KOPT-K1 (cell line): ENCODE results near the gene AK8.

Experiments used
- H3K27ac ChIP-seq: fragments of 200-600 bp; sonication (generic); 2 replicates; pipeline ENCODE4 v1.5.1; 2016; ENCODE audit warnings: antibody characterized with exemption, mild to moderate bottlenecking, low read depth, low read length; ENCODE audit not compliant: poor library complexity, severe bottlenecking
- H3K36me3 ChIP-seq: fragments of 200-600 bp; sonication (generic); 2 replicates; pipeline ENCODE4 v1.5.1; 2017; ENCODE audit warnings: antibody characterized with exemption, mild to moderate bottlenecking, low read length, moderate library complexity; ENCODE audit not compliant: insufficient read depth
- H3K9me3 ChIP-seq: fragments of 200-600 bp; sonication (generic); 2 replicates; pipeline ENCODE4 v1.5.1; 2017; ENCODE audit warnings: antibody characterized with exemption, low read length, mild to moderate bottlenecking; ENCODE audit not compliant: insufficient read depth, poor library complexity, severe bottlenecking

AK8 gene

GRCh38 chr9:132878695-132879456 lies 792 bp upstream of the AK8 start, which contains the start of gene SPACA9:
SPACA9 (plus strand) TSS chr9:132878898; CDS start chr9:132883948, 5,050 bp downstream.
- peak within 1 kb of the TSS; percentile 88 for H3K27ac ChIP-seq
- 0 out of 2 replicates have a peak, but pooled peaks cover 1% of the 10 kb centered on the region for H3K36me3 ChIP-seq
- H3K9me3 ChIP-seq: no peaks in the 10 kb centered on the region

GRCh38 chr9:132877458-132877823 lies 643 bp downstream of the AK8 start:
- H3K9me3 ChIP-seq: no peaks in the 10 kb centered on the region
- no peaks in the 10 kb centered on the region for H3K36me3 ChIP-seq
- peak overlapping the region; percentile 88 for H3K27ac ChIP-seq

DNA sequence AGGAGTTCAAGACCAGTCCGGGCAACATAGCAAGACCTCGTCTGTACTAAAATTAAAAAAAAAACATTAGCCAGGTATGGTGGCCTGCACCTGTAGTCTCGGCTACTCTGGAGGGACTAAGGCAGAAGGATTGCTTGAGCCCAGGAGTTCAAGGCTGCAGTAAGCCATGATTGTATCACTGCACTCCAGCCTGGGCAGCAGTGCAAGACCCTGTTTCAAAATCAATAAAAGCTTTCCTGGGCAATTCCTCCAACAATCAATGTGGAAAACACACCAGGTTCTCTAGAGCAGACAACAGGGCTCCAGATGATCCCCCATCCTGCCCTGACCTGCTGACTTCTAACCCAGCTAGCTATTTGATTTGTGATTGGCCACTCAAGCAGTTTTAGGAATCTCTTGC lies 1.2 kb downstream of the AK8 start:
- Histone ChIP-seq H3K27ac (no peak overlapping the region), H3K36me3 (no peaks in the 10 kb centered on the region), H3K9me3 (no peaks in the 10 kb centered on the region)

- Histone ChIP-seq H3K9me3 (no peaks in the 10 kb centered on the region), H3K36me3 (no peaks in the 10 kb centered on the region), H3K27ac (no peak overlapping the region)
These were observed 2.9 kb downstream of the AK8 start for GRCh38 chr9:132875159-132875558.

GRCh38 chr9:132873403-132873802 lies 4.7 kb downstream of the AK8 start:
- no peaks in the 10 kb centered on the region for H3K36me3 ChIP-seq
- H3K9me3 ChIP-seq: no peaks in the 10 kb centered on the region
- H3K27ac ChIP-seq: peak overlapping the region; percentile 34

GRCh38 chr9:132869266-132869665 lies 8.8 kb downstream of the AK8 start:
- Histone ChIP-seq H3K9me3 (no peaks in the 10 kb centered on the region), H3K36me3 (no peaks in the 10 kb centered on the region), H3K27ac (no peak overlapping the region)

- H3K27ac ChIP-seq: no peak overlapping the region
- no peaks in the 10 kb centered on the region for H3K36me3 ChIP-seq
- no peaks in the 10 kb centered on the region for H3K9me3 ChIP-seq
These were observed 11.2 kb downstream of the AK8 start for GRCh38 chr9:132866898-132867297.

- H3K36me3 ChIP-seq: no peaks in the 10 kb centered on the region
- H3K9me3 ChIP-seq: no peaks in the 10 kb centered on the region
- peak overlapping the region; percentile 85 for H3K27ac ChIP-seq
These were observed 13.4 kb downstream of the AK8 start for GRCh38 chr9:132864691-132865090.

DNA sequence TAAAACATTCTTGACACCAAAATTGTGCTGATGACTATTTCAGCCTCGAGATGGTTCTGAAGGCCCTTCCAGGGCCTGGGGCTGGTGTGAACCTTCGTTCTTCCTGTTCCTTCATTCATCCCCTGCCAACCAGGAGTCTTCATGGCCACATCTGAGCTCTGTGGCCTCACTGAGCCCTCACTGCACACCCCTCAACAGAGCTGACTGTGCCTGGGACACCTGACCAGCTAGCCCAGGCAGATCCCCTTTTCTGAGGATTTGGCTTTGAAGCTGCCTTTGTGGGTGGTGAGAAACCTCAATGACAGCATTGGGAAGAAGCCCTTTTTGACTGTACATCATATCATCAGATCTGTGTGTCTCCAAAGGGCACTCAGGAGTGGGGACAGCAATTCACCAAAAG lies 13.8 kb downstream of the AK8 start:
- no peaks in the 10 kb centered on the region for H3K36me3 ChIP-seq
- peak overlapping the region; percentile 85 for H3K27ac ChIP-seq

GRCh38 chr9:132863096-132863495 lies 15.0 kb downstream of the AK8 start:
- Histone ChIP-seq H3K9me3 (no peaks in the 10 kb centered on the region), H3K27ac (peak overlapping the region; percentile 85), H3K36me3 (no peaks in the 10 kb centered on the region)

More for the DNA sequence above, 13.8 kb downstream of the AK8 start:
- H3K9me3 ChIP-seq: no peaks in the 10 kb centered on the region

- Histone ChIP-seq H3K27ac (peak overlapping the region; percentile 85), H3K9me3 (no peaks in the 10 kb centered on the region), H3K36me3 (no peaks in the 10 kb centered on the region)
These were observed 15.6 kb downstream of the AK8 start for GRCh38 chr9:132862533-132862932.

DNA sequence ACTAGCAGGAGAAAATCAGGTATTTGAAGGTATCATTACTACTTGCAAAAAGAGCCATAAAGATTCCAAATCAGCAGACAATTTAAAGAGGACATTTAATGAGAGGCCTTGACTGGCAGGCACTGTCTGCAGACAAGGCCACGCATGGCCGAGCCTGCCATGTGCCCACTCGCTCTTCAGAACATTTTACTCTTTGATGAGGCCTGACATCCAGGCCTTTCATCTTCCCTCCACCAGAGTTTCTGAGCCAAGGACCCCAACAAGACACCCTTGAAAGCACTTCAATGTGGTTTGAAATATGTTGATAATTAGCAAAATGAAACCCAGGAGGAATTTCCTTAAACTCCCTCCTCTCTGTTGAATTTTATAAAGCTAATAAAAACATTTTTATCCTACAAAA lies 16.4 kb downstream of the AK8 start:
- Histone ChIP-seq H3K27ac (peak overlapping the region; percentile 85), H3K36me3 (no peaks in the 10 kb centered on the region)

GRCh38 chr9:132858751-132859150 lies 19.3 kb downstream of the AK8 start:
- H3K9me3 ChIP-seq: no peaks in the 10 kb centered on the region
- H3K36me3 ChIP-seq: no peaks in the 10 kb centered on the region
- H3K27ac ChIP-seq: peak overlapping the region; percentile 85

More for the DNA sequence above, 16.4 kb downstream of the AK8 start:
- no peaks in the 10 kb centered on the region for H3K9me3 ChIP-seq

- H3K36me3 ChIP-seq: no peaks in the 10 kb centered on the region
- H3K9me3 ChIP-seq: no peaks in the 10 kb centered on the region
- H3K27ac ChIP-seq: peak overlapping the region; percentile 85
These were observed 20.3 kb downstream of the AK8 start for GRCh38 chr9:132857616-132858342.

DNA sequence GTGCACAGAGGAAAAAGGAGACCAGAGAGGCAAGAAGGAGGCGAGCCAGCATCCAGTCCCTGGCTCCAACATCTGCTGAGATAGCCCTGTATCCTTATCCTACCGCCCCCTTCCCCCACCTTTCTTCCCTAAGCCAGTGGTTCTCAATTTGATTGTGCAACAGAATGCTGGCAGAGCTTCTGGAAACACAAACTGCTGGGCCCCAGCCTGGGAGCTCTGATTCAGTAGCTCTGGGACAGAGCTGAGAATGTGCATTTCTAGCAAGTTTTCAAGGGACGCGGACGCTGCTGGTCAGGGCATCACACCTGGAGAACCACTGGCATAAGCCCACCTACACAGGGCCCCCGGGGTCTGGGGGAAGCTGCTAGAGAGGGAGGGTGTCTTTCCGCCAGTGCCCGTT lies 21.1 kb downstream of the AK8 start:
- Histone ChIP-seq H3K9me3 (no peaks in the 10 kb centered on the region), H3K36me3 (no peaks in the 10 kb centered on the region), H3K27ac (peak overlapping the region; percentile 85)
